ENCODE results near the gene ADAMTS13.

ADAMTS13 gene

DNA sequence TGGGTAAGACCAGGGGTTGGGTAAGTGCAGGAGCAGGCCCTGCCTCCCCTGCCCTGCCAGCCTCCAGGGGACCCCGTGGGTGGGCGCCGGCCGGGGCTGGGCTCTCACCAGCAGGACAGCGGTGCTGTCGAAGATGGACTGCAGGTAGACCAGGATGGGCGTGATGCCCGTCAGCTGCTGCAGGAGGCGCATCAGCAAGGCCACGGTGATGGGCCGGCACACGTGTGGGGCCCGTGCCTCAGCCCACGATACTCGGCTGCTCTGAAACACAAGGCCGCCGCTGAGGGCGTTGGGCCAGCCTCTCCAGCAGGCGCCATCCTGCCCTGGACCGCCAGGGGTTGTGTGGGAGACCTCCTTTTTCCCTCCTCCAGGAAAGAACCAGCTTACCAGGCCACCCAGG lies 52.7 kb downstream of the ADAMTS13 start:
- H3K9ac ChIP-seq (ENCODE audit: low read depth, low read length): no peak overlapping the region
- 93% methylated on average over 20 of the region's 20 CpGs for WGBS
- H3K4me1 ChIP-seq (ENCODE audit: insufficient read depth, low read length): peaks cover 7% of the 10 kb centered on the region; the same call in 1 of the 2 replicates
- peaks cover 6% of the 10 kb centered on the region; the same call in 1 of the 2 replicates for H3K27me3 ChIP-seq (ENCODE audit: insufficient read depth, low read length)
- H3K4me3 ChIP-seq (ENCODE audit: low read length): no peak overlapping the region
- H3K36me3 ChIP-seq (ENCODE audit: insufficient read depth, low read length): peaks cover 40% of the 10 kb centered on the region
- no peaks in the 10 kb centered on the region for H3K9me3 ChIP-seq (ENCODE audit: insufficient read depth, low read depth, low read length)
- no peak overlapping the region for H3K27ac ChIP-seq (ENCODE audit: low read depth, low read length)

GRCh38 chr9:133475292-133476012 lies 53.3 kb downstream of the ADAMTS13 start:
- H3K27ac ChIP-seq (ENCODE audit: low read depth, low read length): no peak overlapping the region
- peaks cover 40% of the 10 kb centered on the region for H3K36me3 ChIP-seq (ENCODE audit: insufficient read depth, low read length)

GRCh38 chr9:133476036-133476931 lies 54.1 kb downstream of the ADAMTS13 start:
- Histone ChIP-seq H3K27ac (ENCODE audit: low read depth, low read length) (no peak overlapping the region), H3K4me3 (ENCODE audit: low read length) (no peak overlapping the region), H3K9me3 (ENCODE audit: insufficient read depth, low read depth, low read length) (no peaks in the 10 kb centered on the region), H3K27me3 (ENCODE audit: insufficient read depth, low read length) (peaks cover 8% of the 10 kb centered on the region; the same call in 1 of the 2 replicates), H3K9ac (ENCODE audit: low read depth, low read length) (no peak overlapping the region), H3K4me1 (ENCODE audit: insufficient read depth, low read length) (peaks cover 9% of the 10 kb centered on the region; the same call in 1 of the 2 replicates), H3K36me3 (ENCODE audit: insufficient read depth, low read length) (peaks cover 40% of the 10 kb centered on the region)
- 95% methylated on average over 27 of the region's 27 CpGs for WGBS

More at GRCh38 chr9:133475292-133476012, 53.3 kb downstream of the ADAMTS13 start:
- no peak overlapping the region for H3K9ac ChIP-seq (ENCODE audit: low read depth, low read length)
- peaks cover 8% of the 10 kb centered on the region; the same call in 1 of the 2 replicates for H3K27me3 ChIP-seq (ENCODE audit: insufficient read depth, low read length)
- H3K4me1 ChIP-seq (ENCODE audit: insufficient read depth, low read length): peaks cover 9% of the 10 kb centered on the region; the same call in 1 of the 2 replicates
- WGBS: 95% methylated on average over 27 of the region's 27 CpGs
- H3K4me3 ChIP-seq (ENCODE audit: low read length): no peak overlapping the region
- no peaks in the 10 kb centered on the region for H3K9me3 ChIP-seq (ENCODE audit: insufficient read depth, low read depth, low read length)

DNA sequence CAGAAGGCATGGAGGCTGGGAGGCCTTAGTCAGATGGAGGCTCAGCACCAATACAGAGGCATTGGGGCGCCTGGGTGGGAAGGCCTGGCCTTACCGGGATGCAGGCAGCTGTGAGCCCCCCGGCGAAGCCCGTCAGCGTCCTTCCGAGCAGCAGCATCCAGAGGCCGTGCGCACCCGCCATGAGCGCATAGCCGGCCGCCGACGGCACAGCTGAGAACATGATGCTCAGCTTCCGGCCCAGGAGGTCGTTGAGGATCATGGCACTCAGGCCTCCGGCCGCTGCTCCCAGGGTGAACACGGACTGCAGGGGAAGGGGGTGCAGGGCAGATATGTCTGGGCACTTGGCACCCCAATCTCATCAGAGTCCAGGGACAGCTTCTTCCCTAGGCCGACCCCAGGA lies 54.8 kb downstream of the ADAMTS13 start:
- Histone ChIP-seq H3K9me3 (ENCODE audit: insufficient read depth, low read depth, low read length) (no peaks in the 10 kb centered on the region), H3K4me3 (ENCODE audit: low read length) (no peak overlapping the region), H3K27ac (ENCODE audit: low read depth, low read length) (no peak overlapping the region), H3K27me3 (ENCODE audit: insufficient read depth, low read length) (peaks cover 8% of the 10 kb centered on the region; the same call in 1 of the 2 replicates), H3K4me1 (ENCODE audit: insufficient read depth, low read length) (peaks cover 9% of the 10 kb centered on the region; the same call in 1 of the 2 replicates), H3K36me3 (ENCODE audit: insufficient read depth, low read length) (peaks cover 34% of the 10 kb centered on the region), H3K9ac (ENCODE audit: low read depth, low read length) (no peak overlapping the region)
- WGBS: 95% methylated on average over 21 of the region's 21 CpGs

DNA sequence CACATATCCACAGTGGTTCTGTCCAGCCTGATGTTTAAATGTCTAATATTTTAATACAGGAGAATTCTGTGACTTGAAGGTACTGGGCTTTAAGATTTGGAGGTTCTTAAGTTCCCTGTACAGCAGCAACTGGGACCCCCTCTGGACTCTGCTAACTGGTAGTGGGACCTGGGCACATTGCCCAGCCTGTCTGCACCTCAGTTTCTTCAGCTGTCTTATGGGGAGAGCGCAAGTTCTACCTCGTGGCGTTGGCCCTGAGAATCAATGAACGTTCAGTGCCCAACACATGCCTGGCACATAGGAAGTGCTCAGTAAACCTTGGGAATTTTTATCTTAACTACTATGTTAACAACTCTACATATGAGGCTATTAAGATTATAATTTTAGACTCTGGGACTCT lies 55.3 kb downstream of the ADAMTS13 start:
- no peak overlapping the region for H3K4me3 ChIP-seq (ENCODE audit: low read length)
- no peak overlapping the region for H3K27ac ChIP-seq (ENCODE audit: low read depth, low read length)
- WGBS: 80% methylated on average over 4 of the region's 4 CpGs
- peaks cover 8% of the 10 kb centered on the region; the same call in 1 of the 2 replicates for H3K27me3 ChIP-seq (ENCODE audit: insufficient read depth, low read length)
- H3K9me3 ChIP-seq (ENCODE audit: insufficient read depth, low read depth, low read length): no peaks in the 10 kb centered on the region
- H3K4me1 ChIP-seq (ENCODE audit: insufficient read depth, low read length): peaks cover 9% of the 10 kb centered on the region; the same call in 1 of the 2 replicates
- peaks cover 32% of the 10 kb centered on the region for H3K36me3 ChIP-seq (ENCODE audit: insufficient read depth, low read length)
- H3K9ac ChIP-seq (ENCODE audit: low read depth, low read length): no peak overlapping the region

GRCh38 chr9:133477992-133478850 lies 56.1 kb downstream of the ADAMTS13 start:
- peaks cover 9% of the 10 kb centered on the region; the same call in 1 of the 2 replicates for H3K4me1 ChIP-seq (ENCODE audit: insufficient read depth, low read length)
- H3K9ac ChIP-seq (ENCODE audit: low read depth, low read length): peak overlapping the region; percentile 58
- H3K27ac ChIP-seq (ENCODE audit: low read depth, low read length): no peak overlapping the region
- WGBS: 27% methylated on average over 17 of the region's 17 CpGs
- H3K9me3 ChIP-seq (ENCODE audit: insufficient read depth, low read depth, low read length): no peaks in the 10 kb centered on the region
- H3K36me3 ChIP-seq (ENCODE audit: insufficient read depth, low read length): peaks cover 26% of the 10 kb centered on the region
- peak overlapping the region; percentile 75 for H3K4me3 ChIP-seq (ENCODE audit: low read length)
- peaks cover 8% of the 10 kb centered on the region; the same call in 1 of the 2 replicates for H3K27me3 ChIP-seq (ENCODE audit: insufficient read depth, low read length)

GRCh38 chr9:133478851-133479711 lies 56.9 kb downstream of the ADAMTS13 start, which contains the start of gene SLC2A6:
Gene SLC2A6 (minus strand): TSS chr9:133479099. CDS start chr9:133479059, 40 bp downstream.
- Histone ChIP-seq H3K9ac (ENCODE audit: low read depth, low read length) (peak within 1 kb of the TSS; percentile 58), H3K36me3 (ENCODE audit: insufficient read depth, low read length) (peaks cover 18% of the 10 kb centered on the region), H3K27me3 (ENCODE audit: insufficient read depth, low read length) (peaks cover 12% of the 10 kb centered on the region; the same call in 1 of the 2 replicates), H3K4me1 (ENCODE audit: insufficient read depth, low read length) (peaks cover 9% of the 10 kb centered on the region; the same call in 1 of the 2 replicates), H3K9me3 (ENCODE audit: insufficient read depth, low read depth, low read length) (no peaks in the 10 kb centered on the region), H3K27ac (ENCODE audit: low read depth, low read length) (peak within 1 kb of the TSS; percentile 3; the same call in 1 of the 2 replicates), H3K4me3 (ENCODE audit: low read length) (peak within 1 kb of the TSS; percentile 75)
- WGBS: 1% methylated on average over 84 of the region's 84 CpGs

- Histone ChIP-seq H3K27ac (ENCODE audit: low read depth, low read length) (no peak overlapping the region), H3K9me3 (ENCODE audit: insufficient read depth, low read depth, low read length) (no peaks in the 10 kb centered on the region), H3K4me1 (ENCODE audit: insufficient read depth, low read length) (peaks cover 6% of the 10 kb centered on the region; the same call in 1 of the 2 replicates), H3K4me3 (ENCODE audit: low read length) (no peak overlapping the region), H3K36me3 (ENCODE audit: insufficient read depth, low read length) (no peaks in the 10 kb centered on the region), H3K9ac (ENCODE audit: low read depth, low read length) (no peak overlapping the region), H3K27me3 (ENCODE audit: insufficient read depth, low read length) (peaks cover 12% of the 10 kb centered on the region; the same call in 1 of the 2 replicates)
- 88% methylated on average over 9 of the region's 9 CpGs for WGBS
Observed at GRCh38 chr9:133483611-133484010, 61.4 kb downstream of the ADAMTS13 start.

DNA sequence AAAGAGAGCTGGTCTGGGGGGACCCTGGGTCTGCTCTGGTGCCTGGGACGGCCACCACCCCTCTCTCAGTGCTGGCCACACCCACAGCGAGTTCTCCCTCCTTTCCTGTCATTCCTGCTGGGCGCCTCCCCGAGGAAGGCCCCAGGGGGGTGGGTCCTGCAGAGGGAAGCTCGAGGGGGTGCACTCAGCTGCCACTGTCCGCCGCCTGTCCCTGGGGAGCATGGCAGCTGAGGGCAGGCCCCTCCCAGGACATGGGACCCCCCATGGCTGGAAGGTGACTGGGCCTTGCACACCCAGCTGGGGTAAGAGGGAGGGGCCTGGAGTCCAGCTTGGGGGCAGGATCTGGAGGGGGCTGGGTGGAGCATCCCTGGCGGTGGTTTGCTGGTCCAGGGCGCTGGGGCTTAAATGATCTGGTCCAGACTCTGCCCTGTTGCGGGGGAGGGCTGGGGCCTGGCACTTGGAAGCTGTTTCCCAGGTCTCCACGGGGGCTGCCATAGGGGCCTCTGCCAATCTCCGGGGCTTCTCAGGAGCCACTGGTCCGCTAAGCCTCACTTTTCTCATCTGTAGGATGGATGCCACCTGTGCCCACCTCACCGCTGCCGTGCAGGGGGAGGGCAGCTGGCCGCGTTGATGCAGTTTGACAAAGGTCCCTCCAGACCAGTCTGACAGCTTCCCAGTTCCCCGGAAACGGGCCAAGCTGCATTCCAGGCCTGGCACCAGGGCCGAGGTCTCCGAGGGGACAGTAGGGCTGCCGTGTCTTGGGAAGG lies 62.7 kb downstream of the ADAMTS13 start:
- peaks cover 6% of the 10 kb centered on the region; the same call in 1 of the 2 replicates for H3K27me3 ChIP-seq (ENCODE audit: insufficient read depth, low read length)

More for the DNA sequence above, 62.7 kb downstream of the ADAMTS13 start:
- H3K4me3 ChIP-seq (ENCODE audit: low read length): no peak overlapping the region
- H3K4me1 ChIP-seq (ENCODE audit: insufficient read depth, low read length): peaks cover 2% of the 10 kb centered on the region; the same call in 1 of the 2 replicates
- 85% methylated on average over 22 of the region's 22 CpGs for WGBS
- H3K9ac ChIP-seq (ENCODE audit: low read depth, low read length): no peak overlapping the region
- no peaks in the 10 kb centered on the region for H3K9me3 ChIP-seq (ENCODE audit: insufficient read depth, low read depth, low read length)
- no peak overlapping the region for H3K27ac ChIP-seq (ENCODE audit: low read depth, low read length)
- no peaks in the 10 kb centered on the region for H3K36me3 ChIP-seq (ENCODE audit: insufficient read depth, low read length)

Measured in HUES64 (cell line).